ENCODE results near the gene ANKRD18A. TPM values are rescaled to one million over a fixed set of nuclear protein-coding genes. Genes with fewer than 3 reads are reported as not detected.

Gene ANKRD18A
- total and polyA plus RNA-seq, 2 donors (not counting 3 experiments of a cell fraction or from before 2014, with no cell fraction given) = 3.2 TPM; not detected in 1

DNA sequence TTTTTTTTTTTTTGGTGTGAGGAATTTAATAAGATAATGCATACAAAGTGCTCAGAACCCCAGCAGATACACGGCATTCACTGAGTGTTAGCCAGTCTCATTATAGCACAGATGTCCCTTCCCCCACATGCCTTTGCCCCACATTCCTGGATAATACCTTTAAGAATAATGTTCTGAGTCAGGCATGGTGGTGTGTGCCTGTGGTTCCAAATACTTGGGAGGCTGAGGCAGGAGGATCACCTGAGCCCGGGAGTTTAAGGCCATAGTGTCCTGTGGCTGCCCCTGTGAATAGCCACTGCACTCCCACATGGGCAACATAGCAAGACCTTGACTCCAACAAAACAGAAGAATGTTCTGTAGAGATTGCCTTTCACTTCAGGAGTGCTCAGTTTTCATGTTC is 24.2 kb upstream of the ANKRD18A start:
- Histone ChIP-seq H3K9me1 (replicated peaks; ENCODE audit: control insufficient read depth, extremely low read depth, insufficient read depth, low read length) (no peaks in the 10 kb centered on the region), H3K27ac (ENCODE audit: insufficient read depth, low read depth, low read length) (no peak overlapping the region), H3K4me1 (ENCODE audit: control insufficient read depth, extremely low read depth, insufficient read depth, low read length) (no peaks in the 10 kb centered on the region), H3K36me3 (ENCODE audit: control insufficient read depth in 2 of 2, extremely low read depth in 1 of 2, insufficient read depth in 2 of 2, low read length in 2 of 2) (no peaks in the 10 kb centered on the region), H2AFZ (ENCODE audit: low read depth, low read length) (no peak overlapping the region), H3K79me2 (ENCODE audit: control insufficient read depth, insufficient read depth, low read length) (no peaks in the 10 kb centered on the region), H3K9me3 (replicated peaks; ENCODE audit: control insufficient read depth, insufficient read depth, low read length) (no peaks in the 10 kb centered on the region), H3K4me3 (replicated peaks in 1 of 3; ENCODE audit: insufficient read depth in 1 of 3, low read depth in 1 of 3, low read length in 3 of 3) (no peak overlapping the region), H4K20me1 (replicated peaks; ENCODE audit: control insufficient read depth, extremely low read depth, insufficient read depth, low read length) (no peaks in the 10 kb centered on the region), H3K27me3 (ENCODE audit: control insufficient read depth in 2 of 2, insufficient read depth in 2 of 2, low read length in 2 of 2) (peaks cover 0 to 3% of the 10 kb centered on the region in 2 experiments), H3K9ac (replicated peaks; ENCODE audit: extremely low read depth, insufficient read depth, low read length) (no peak overlapping the region), H3K4me2 (ENCODE audit: insufficient read depth, low read length) (no peak overlapping the region)
- FAIRE-seq = no peak
- no peak for DNase-seq (ENCODE audit: low read depth, low spot score)
- BruUV-seq (replicated peaks) = no TSS peak
- CTCF ChIA-PET = interaction anchor here (1.2 kb wide), 1 partner anchor 25 kb away, joined by 4 read pairs; the partner anchor contains the start of gene ANKRD18A
- dilution Hi-C loops (cut with MboI; ENCODE audit: extremely low pct_ligation_motif_present, low sequenced_read_pairs) (no loop called here), intact Hi-C loops (cut with micrococcal nuclease) (no loop called here)
- TF ChIP-seq POLR2AphosphoS5 (IDR thresholded peaks at IDR 0.05; ENCODE audit: insufficient read depth, low read depth, low read length) (no peak), POLR2A (IDR thresholded peaks at IDR 0.05; ENCODE audit: low read depth, low read length) (no peak), FOS (IDR thresholded peaks at IDR 0.05; ENCODE audit: borderline replicate concordance, insufficient read depth, low read length) (no peak), EZH2 (IDR thresholded peaks at IDR 0.05; ENCODE audit: borderline replicate concordance, low read depth, low read length, severe bottlenecking) (no peak), CTCF (IDR thresholded peaks at IDR 0.05; ENCODE audit: extremely low read depth in 1 of 2, insufficient read depth in 1 of 2, low read depth in 1 of 2, low read length in 2 of 2) (no peak), JUN (IDR thresholded peaks at IDR 0.05; ENCODE audit: borderline replicate concordance, insufficient read depth, insufficient read length, low read depth) (no peak), GATA2 (IDR thresholded peaks at IDR 0.05; ENCODE audit: insufficient read depth, insufficient read length, low read depth, low read length) (no peak), MYC (IDR thresholded peaks at IDR 0.05; ENCODE audit: low read depth, low read length) (no peak)
- TF ChIP-seq, protein P1, sequence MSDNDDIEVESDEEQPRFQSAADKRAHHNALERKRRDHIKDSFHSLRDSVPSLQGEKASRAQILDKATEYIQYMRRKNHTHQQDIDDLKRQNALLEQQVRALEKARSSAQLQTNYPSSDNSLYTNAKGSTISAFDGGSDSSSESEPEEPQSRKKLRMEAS (IDR thresholded peaks at IDR 0.05; ENCODE audit: insufficient read depth, insufficient read length) = no peak
- POLR2A ChIA-PET = no interaction called here

All from endothelial cell of umbilical vein (primary cell).